ENCODE measurements around the gene EFCAB3. TPM values are rescaled to one million over a fixed set of nuclear protein-coding genes. Genes with fewer than 3 reads are reported as not detected.
"Not testable (repeated sequence)": the region's sequence is repeated elsewhere in the genome, so short reads cannot be mapped to it uniquely, and the experiment has no call there.

EFCAB3 gene
- polyA plus RNA-seq, 1 donor (not counting 4 experiments of a cell fraction or from before 2014, with no cell fraction given) = not detected

- H3K4me3 ChIP-seq (ENCODE audit: control insufficient read depth in 2 of 3, extremely low read depth in 1 of 3, insufficient read depth in 2 of 3, low read depth in 1 of 3, low read length in 3 of 3); FAIRE-seq; H3K9me1 ChIP-seq (ENCODE audit: control insufficient read depth, extremely low read depth, insufficient read depth, low read length); H3K27ac ChIP-seq (ENCODE audit: control insufficient read depth, insufficient read depth, low read length); H3K27me3 ChIP-seq (ENCODE audit: control insufficient read depth, extremely low read depth, insufficient read depth, low read length); DNase-seq (ENCODE audit: low read depth, low spot score); H4K20me1 ChIP-seq (ENCODE audit: control insufficient read depth, extremely low read depth, insufficient read depth, low read length); H3K36me3 ChIP-seq (ENCODE audit: control insufficient read depth in 2 of 2, extremely low read depth in 1 of 2, insufficient read depth in 2 of 2, low read length in 2 of 2); dilution Hi-C loops (cut with MboI; ENCODE audit: extremely low pct_ligation_motif_present, low sequenced_read_pairs); H3K9ac ChIP-seq (ENCODE audit: control insufficient read depth, extremely low read depth, insufficient read depth, low read length); H3K9me3 ChIP-seq (ENCODE audit: control insufficient read depth, low read depth, low read length); H3K79me2 ChIP-seq (ENCODE audit: control insufficient read depth, insufficient read depth, low read length); H3K4me2 ChIP-seq (ENCODE audit: control insufficient read depth, extremely low read depth, insufficient read depth, low read depth, low read length); H3K4me1 ChIP-seq (ENCODE audit: control insufficient read depth, extremely low read depth, insufficient read depth, low read length); H2AFZ ChIP-seq (ENCODE audit: control insufficient read depth, low read length): not testable (repeated sequence)
Observed at GRCh38 chr17:62464422-62464821, 84.1 kb downstream of the EFCAB3 start.

- H3K9me3 ChIP-seq (ENCODE audit: control insufficient read depth, low read depth, low read length); dilution Hi-C loops (cut with MboI; ENCODE audit: extremely low pct_ligation_motif_present, low sequenced_read_pairs): not testable (repeated sequence)
Observed at GRCh38 chr17:62465271-62465670, 84.9 kb downstream of the EFCAB3 start.

More at GRCh38 chr17:62465271-62465670, 84.9 kb downstream of the EFCAB3 start:
- H3K9me1 ChIP-seq (ENCODE audit: control insufficient read depth, extremely low read depth, insufficient read depth, low read length); H3K79me2 ChIP-seq (ENCODE audit: control insufficient read depth, insufficient read depth, low read length); H3K36me3 ChIP-seq (ENCODE audit: control insufficient read depth in 2 of 2, extremely low read depth in 1 of 2, insufficient read depth in 2 of 2, low read length in 2 of 2); FAIRE-seq; H3K4me1 ChIP-seq (ENCODE audit: control insufficient read depth, extremely low read depth, insufficient read depth, low read length); H3K27me3 ChIP-seq (ENCODE audit: control insufficient read depth, extremely low read depth, insufficient read depth, low read length); H2AFZ ChIP-seq (ENCODE audit: control insufficient read depth, low read length); H3K4me3 ChIP-seq (ENCODE audit: control insufficient read depth in 2 of 3, extremely low read depth in 1 of 3, insufficient read depth in 2 of 3, low read depth in 1 of 3, low read length in 3 of 3); H3K9ac ChIP-seq (ENCODE audit: control insufficient read depth, extremely low read depth, insufficient read depth, low read length); H3K27ac ChIP-seq (ENCODE audit: control insufficient read depth, insufficient read depth, low read length); DNase-seq (ENCODE audit: low read depth, low spot score); H4K20me1 ChIP-seq (ENCODE audit: control insufficient read depth, extremely low read depth, insufficient read depth, low read length); H3K4me2 ChIP-seq (ENCODE audit: control insufficient read depth, extremely low read depth, insufficient read depth, low read depth, low read length): not testable (repeated sequence)

Small RNAs within 50 kb of the gene (small RNA-seq; reads per million reads assigned to genes)
- gene RNU7-52P (ENCODE audit: insufficient read length in 3 of 3, low read depth in 3 of 3, low replicate concordance in 1 of 3) = 0 reads per million in 3 experiments

Other genes with a start within 250 kb of the EFCAB3 start
- gene METTL2A, start 43.3 kb downstream of the EFCAB3 start, polyA plus RNA-seq = 14.9 to 22.2 TPM (median 17.9 TPM) in 3 replicates
- 33.4 to 39.5 TPM (median 39.4 TPM) in 3 replicates for gene TLK2, start 98.3 kb downstream of the EFCAB3 start, polyA plus RNA-seq
- 14.0 to 36.6 TPM (median 30.5 TPM) in 3 replicates for gene MRC2, start 247.1 kb downstream of the EFCAB3 start, polyA plus RNA-seq

Data from keratinocyte (primary cell).